Stimulated activated CD8-positive, alpha-beta memory T cell treated with anti-CD3 and anti-CD28 coated beads, Interleukin-15, amount 100 ng/mL, for 24 hours (primary cell): ENCODE measurements around the gene PXMP4.

Experiments used
- DNase-seq: peaks from one replicate; pipeline ENCODE4 v3.0.0-alpha.2; 2020; ENCODE audit warnings: low read depth

Gene PXMP4

DNA sequence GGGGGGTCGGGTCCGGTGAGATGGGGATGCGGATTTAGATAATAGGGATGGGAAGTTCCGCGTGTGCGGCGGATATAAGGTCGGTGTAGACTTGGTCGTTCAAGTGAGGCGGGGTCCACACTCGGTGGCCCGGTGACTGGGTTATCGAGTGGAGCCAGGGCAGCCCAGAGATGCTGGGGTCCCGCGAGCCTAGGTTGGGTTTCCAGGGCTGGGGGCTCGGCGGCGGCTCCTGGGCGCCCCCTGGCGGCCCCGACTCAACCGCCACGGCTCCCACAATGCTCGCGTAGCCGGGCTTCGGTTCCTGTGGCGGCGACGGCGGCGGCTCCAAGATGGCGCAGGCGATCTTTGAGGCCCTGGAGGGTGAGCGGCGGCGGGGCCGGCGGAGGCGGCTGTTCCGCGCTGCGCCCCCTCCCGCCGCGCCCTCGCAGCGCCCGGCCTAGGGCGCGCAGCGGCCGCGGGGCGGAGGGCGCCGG lies 11.6 kb upstream of the PXMP4 start, which contains the start of gene ZNF341:
ZNF341 (plus strand) TSS at position 304 of the 473 bp plus-strand sequence; CDS start at position 330, 26 bp downstream.
- DNase-seq: peak; percentile 81

DNA sequence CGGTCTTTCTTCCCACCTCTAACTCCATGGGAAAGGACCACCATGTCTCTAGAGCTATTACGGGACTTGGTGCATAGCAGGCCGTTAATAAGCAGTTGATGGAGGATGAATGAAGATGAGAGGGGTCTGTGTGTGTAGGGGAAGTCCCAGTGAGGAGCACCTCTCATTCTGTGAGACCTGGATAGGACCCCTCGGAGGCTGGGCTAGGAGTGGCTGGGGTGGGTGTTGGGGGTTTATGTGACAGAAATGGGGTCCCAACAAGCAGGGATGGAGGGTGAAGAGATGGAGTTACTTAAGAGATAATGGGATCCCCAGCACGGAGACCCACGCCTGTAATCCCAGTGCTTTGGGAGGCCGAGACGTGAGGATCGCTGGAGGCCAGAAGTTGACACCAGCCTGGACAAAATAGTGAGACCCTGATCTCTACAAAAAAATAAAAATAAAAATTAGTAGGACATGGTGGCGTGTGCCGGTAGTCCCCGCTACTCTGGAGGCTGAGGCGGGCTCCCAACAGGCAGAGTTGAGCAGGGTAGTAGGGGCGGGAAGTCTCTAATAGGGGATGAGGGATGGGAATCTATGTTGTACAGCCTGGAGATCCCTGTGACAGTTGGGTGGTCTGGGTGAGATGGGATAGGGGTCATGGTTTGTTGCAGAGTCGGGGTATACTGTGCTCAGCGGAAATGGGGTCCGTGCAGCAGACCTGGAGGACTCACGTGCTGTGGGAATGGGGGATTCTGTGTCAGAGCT lies 11.0 kb upstream of the PXMP4 start:
- no peak for DNase-seq

DNA sequence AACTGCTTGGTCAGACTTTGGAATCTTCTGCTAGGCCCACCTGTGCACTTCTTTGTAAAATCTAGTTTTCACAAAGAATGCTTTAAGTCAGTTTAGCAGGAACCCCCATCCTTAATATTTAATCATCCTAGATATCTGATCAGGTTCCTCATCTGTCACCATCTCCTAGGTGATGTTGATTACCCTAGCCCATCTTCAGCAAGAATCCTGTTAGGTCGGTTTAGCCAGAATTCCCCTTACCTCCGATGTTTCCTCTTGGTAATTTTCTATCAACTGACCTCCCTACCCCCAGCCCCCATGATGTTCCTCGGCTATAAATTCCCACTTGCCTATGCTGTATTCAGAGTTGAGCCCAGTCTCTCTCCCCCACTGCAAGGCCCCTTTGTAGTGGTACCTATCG lies 9.0 kb upstream of the PXMP4 start:
- no peak for DNase-seq

DNA sequence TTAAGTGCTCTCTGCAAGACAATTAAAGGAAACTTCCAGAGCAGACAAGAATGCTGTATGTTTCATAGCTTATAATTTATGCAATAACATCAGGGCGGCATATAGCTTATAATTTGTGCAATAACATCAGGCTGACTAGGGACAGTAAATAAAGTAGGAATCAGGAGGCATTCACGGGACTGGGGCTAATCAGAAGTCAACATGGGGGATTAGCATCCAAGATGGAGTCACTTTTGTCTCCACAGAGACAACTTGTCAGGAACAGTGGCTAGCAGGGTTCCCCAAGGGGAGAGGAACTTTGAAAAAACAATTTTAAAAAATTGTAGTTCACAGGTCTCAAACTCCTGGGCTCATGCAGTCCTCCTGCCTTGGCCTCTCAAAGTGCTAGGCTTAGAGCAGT lies 8.4 kb upstream of the PXMP4 start:
- DNase-seq: no peak

DNA sequence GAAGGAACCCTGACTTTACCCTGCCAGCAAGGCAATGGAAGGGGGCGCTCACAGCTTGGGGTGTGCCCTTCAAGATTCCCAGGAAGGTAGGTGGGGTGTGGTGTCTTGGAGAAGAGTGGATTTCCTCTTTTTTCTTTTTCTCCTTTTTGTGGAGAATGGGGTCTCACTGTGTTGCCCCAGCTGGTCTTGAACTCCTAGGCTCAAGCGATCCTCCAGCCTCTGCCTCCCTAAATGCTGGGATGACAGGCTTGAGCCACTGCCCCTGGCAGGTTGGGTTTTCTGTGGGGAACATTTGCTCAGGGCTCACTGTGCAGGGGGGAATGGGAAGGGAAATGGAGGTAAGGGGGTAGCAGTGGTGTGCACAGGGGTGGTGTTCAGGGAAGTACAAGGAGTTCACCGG lies 7.7 kb upstream of the PXMP4 start:
- no peak for DNase-seq

DNA sequence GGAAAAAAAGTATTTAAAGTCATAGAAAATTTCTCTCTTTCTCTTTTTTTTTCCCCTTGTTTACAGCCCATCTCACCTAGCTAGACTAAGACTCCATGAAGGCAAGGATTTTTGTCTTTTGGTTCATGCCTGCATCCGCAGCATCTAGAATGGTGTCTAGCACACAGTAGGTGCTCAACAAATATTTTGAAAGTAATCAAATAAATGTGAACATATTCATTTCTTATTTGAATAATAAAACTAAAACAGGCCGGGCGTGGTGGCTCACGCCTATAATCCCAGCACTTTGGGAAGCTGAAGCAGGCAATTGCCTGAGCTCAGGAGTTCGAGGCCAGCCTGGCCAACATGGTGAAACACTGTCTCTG lies 7.0 kb upstream of the PXMP4 start:
- DNase-seq: no peak

DNA sequence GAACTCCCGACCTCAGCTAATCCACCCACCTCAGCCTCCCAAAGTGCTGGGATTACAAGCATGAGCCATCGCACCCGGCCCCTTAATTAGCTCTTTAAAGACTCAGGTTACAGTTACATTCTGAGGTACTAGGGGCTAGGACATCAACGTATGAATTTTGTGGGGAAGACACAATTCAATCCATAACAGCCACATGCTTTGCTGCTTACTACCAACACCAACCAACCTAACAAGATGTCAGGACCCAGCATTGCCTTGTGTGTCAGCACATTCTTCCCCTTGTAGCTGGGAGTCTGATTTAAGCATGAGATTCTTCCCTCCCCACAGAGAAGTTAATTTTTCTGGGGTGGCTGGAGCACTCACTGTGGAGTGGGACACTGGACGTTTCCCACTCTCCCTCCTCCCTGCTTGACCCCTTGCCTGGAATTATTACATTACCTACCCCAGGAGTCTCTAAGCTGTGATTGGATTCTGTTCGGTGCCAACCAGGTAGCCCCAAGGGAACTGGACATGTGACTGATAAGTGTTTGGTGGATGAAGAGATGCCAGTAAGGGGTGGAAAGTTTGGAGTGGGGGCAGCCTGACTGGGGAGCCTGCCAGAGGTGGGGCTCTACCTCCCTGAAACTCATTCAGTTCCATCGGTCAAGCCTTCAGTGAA lies 5.6 kb upstream of the PXMP4 start:
- DNase-seq: no peak

DNA sequence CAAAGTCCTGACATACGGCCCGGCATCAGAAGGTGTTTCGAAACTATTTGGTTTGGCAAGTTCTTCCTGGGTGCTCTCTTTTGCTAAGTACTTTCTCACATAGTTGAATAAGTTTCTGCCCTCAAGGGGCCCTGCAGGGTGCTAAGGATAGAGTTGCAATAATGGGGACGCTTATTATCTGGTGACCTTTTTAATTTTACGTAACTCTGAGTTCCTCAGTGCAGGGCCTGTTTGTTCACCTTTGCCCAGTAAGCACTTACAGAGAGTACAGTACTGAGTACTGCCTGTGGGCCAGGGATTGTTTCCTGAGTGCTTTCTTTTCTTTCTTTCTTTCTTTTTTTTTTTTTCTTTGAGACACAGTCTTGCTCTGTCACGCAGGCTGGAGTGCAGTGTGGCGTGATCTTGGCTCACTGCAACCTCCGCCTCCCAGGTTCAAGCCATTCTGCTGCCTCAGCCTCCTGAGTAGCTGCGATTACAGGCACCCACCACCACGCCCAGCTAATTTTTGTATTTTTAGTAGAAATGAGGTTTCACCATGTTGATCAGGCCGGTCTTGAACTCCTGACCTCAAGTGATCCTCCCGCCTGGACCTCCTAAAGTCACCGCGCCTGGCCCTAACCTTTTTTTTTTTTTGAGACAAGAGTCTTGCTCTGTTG lies 4.5 kb upstream of the PXMP4 start:
- no peak for DNase-seq

DNA sequence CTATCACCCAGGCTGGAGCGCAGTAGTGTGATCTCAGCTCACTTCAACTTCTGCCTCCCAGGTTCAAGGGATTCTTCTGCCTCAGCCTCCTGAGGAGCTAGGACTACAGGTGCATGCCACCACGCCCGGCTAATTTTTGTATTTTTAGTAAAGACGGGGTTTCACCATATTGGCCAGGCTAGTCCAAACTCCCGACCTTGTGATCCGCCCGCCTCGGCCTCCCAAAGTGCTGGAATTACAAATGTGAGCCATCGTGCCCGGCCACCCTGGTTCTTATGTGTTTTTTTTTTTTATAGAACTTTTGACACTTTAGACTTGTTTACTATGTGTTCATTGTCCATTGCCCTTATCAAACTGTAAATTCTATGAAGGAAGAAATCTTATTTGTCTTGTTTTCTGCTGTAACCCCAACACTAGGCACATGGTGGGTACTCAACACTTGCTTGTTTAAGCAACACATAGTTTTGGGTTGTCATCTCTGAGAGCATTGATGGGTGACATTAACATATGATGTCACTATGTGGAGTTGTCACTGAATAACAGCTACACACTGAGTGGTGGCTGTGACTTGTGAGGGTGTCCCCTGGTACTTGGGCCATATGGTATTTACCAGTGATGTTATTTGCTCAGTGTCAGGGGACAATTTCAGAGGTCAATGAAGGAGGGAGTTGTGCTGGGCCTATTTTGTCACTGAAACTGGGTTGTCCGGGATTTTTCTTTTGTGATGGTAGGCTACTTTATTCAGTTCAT lies 1.5 kb upstream of the PXMP4 start:
- no peak for DNase-seq

DNA sequence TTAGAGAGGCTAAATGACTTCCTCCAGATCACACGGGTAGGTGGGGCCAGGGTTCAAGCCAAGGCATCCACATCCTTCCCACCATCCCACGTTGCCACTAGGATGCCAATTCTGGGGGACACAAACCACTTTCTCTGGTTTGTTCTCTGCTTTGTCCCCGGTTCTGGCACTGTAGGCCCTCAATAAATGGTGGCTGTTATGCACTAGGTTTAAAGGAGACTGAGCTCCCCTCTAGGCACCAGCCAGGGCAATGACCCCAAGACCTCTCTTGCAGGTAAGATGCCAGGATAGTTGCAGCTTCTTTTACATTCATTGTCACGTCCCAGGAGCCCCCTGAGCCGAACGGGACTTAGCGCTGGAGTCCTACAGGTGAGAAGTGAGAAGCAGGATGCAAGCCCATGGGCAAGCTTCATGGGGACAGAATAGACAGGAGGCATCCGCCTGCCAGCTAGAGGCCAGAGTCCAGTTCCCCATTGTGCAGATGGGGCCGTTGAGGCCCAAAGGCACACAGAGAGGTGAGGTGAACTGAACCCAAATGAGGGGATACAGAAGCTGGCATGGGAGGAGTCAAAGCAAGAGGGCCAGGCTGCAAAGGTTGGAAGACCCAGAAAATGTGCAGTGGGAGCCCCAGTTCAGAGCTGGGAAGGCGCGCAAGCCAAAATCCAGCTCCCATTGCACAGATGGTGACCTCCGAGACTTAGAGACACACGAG lies 677 bp downstream of the PXMP4 start:
- no peak for DNase-seq

DNA sequence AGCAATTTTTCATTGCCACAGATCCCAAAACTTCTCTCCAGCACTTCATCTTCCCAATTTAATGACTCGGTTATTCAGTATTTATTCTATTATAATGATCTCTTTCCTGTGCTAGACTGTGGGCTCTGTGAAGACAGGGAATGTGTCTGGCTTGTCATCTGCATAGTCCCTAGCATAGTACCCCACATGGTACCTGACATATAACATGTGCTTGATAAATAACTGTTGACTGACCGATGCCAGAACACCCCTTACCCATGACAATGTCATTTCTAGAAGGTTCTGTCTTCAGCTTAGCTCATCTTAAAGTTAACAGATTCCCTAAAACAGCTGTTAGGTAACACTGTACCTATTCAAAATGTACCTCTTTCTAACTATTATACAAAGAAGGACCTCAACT lies 3.6 kb downstream of the PXMP4 start:
- no peak for DNase-seq

DNA sequence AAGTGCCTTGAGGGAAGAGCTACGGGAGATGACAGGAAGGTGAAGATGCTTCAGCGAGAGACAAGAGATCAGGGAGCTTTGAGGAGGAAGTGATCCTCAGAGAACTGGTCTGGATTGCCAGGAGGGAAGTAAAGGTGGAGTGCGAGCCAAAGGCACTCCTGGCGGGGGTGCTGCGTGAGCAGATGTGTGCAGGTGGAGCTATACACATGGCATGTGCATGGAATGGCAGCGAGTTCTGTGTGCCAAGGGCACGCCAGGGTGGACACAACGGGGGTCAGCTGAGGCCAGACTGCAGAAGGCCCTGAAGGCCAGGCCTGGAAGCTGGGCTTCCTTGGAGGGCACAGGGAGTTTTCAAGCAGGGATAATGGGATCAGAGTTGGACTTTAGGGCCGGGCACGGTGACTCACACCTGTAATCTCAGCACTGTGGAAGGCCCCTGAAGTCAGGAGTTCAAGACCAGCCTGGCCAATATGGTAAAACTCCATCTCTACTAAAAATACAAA lies 6.2 kb downstream of the PXMP4 start:
- no peak for DNase-seq

DNA sequence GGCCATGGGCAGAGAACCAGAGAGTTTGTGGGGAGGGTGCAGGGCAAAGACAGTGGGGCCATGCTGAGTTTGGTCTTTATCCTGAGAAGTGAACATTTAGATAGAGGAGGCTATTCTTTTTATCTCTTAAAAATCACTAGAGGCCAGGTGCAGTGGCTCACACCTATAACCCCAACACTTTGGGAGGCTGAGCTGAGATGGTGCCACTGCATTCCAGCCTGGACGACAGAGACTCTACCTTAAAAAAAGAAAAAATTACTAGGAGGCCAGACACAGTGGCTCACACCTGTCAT lies 8.7 kb downstream of the PXMP4 start:
- DNase-seq: no peak

DNA sequence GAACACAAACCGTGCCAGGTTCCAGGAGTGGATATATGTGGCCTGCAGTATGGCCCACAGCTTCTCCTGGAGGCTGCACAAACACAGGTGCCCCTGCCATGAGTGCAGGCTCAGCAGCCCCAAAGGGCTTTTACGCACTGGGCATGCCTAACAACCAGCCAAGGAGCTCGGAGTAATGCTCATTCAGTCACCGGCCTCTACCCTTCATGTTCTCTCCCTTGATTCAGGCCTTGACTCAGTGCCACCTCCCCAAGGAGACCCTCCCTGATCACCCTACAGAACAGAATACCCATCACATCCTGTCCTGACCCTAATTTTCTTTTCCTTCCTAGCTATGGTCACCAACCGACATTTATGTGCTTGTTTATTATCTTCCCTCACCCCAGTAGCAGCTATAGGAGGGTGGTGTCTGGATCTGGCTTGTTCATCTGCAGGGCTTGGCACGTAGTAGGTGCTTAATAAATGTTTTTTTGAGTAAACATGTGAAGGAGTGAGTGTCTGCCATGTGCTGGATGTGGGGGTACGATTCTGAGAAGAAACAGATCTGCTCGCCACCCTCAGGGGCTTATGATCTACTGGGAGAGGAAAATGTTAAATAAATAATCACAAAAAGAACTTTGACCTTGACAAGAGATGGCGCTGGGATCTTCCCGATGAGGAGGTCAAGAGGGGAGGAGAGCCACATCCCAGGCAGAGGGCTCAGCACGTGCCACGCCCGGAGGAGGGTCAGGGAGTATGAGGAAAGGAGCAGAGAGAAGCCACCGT lies 9.2 kb downstream of the PXMP4 start:
- no peak for DNase-seq

DNA sequence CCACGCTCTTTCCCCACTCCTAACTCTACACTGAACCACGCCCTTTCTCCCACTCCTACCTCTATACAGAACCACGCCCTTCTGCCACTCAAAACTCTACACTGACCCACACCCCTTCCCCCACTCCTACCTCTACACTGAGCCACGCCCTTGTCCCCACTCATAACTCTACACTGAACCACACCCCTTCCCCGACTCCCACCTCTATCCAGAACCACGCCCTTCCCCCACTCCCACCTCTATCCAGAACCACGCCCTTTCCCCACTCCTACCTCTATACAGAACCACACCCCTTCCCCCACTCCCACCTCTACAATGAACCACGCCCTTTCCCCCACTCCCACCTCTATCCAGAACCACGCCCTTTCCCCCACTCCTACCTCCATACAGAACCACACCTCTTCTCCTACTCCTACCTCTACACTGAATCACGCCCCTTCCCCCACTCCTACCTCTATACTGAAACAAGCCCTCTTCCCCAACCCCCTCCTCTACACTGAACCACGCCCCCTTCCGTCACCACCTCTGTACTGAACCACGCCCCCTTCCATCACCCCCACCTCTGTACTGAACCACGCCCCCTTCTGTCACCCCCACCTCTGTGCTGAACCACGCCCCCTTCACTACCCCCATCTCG lies 10.1 kb downstream of the PXMP4 start:
- no peak for DNase-seq

DNA sequence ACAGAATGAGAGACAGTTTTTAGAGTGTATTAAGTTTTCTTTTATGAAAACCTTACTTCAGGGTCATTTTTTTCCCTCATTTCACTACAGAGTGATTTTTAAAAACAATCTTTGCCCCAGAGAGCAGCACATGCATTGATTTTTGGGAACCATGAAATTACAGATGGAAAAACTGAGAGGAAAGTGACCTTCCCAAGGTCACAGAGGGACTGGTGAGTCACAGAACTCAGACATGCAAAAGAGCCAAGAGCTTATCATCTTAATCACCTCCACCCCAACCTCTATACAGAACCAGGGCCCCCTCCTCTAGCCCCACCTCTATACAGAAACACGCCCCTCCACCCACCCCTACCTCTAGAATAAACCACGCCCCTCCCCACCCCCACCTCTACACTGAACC lies 10.7 kb downstream of the PXMP4 start:
- no peak for DNase-seq

DNA sequence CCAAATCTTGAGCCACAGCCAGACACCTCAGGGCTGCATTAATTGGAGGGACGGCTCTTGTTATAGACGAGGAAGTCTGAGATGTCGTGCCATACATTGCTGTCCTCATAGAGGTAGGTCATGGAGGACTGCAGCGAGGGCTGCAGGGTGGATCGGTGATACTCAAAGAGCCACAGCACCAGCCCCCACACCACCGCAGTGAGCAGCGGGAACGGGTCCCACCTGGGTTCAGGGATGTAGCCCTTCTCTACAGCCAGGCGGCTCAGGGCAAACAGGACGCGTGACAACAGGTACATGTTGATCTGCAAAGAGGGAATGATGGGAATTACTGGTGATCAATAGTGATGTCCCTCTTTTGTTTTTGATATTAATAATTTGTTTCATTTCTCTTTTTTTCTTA lies 12.4 kb downstream of the PXMP4 start:
- no peak for DNase-seq

DNA sequence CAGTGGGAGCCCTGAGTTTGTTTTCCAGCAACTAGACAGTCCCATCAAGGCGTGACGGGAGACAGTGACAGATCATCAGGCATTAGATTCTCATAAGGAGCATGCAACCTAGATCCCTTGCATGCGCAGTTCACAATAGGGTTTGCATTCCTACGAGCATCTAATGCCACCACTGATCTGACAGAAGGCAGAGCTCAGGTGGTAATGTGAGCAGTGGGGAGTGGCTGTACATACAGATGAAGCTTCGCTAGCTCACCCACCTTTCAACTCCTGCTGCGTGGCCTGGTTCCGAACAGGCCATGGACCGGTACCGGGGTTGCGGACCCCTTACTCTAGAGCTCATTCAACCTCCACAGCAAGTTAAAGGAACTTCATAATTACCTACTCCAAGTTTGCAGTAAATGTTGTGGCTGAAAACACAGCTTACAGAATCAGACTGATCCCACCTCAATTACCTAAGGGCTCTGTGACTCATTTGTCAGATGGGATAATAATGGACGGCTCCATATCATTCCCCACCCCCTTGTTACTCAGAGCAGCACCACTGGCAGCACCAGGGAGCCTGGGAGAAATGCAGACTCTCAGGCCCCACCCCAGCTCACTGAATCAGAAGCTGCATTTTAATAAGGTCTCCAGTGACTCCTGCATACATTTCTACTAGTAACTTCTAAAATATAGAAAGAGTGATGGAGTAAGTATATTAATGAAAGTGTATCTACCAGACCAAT lies 15.7 kb downstream of the PXMP4 start:
- DNase-seq: no peak

DNA sequence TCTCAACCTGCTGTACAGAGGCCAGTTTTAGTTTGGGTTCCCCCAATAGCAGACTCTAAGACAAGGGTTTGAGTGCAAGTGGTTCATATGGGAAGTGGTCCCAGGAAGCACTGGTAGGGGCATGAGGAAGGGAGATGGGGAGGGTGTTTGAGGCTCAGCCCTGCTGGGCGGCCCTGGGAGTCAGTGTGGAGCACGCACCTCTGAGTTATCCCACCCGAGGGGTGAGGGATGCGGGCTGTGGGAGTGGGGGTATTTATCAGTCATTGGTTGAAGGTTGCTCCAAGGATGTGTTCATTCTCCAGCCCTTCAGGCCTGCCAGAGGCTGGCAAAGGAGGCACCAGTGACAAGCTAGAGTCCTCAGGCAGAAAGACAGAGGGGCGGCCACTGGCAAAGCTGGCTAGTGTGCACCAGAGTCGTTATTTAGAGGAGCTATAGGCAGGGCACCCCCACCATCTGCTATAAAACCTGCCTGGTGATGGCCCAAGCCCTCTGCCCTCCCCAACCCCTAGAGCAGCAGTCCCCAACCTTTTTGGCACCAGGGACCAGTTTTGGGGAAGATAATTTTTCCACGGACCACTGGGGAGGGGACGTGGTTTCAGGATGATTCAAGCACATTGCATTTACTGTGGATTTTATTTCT lies 16.5 kb downstream of the PXMP4 start:
- no peak for DNase-seq
